Subcutaneous adipose tissue (tissue), 4 donors: ENCODE measurements around the gene PRDM16. TPM values are rescaled to one million over a fixed set of nuclear protein-coding genes. Genes with fewer than 3 reads are reported as not detected.

Experiments
- CTCF ChIP-seq: fragments of 450-650 bp; IDR thresholded peaks from one replicate; pipeline ENCODE4 v1.5.1; 2016; ENCODE audit warnings: low read depth, mild to moderate bottlenecking, control low read depth, antibody characterized with exemption, moderate library complexity
- total RNA-seq, 4 donors: library from RNA; depleted of rRNA; stranded (reverse); fragments of >200 nt; gene quantifications; one replicate each; pipeline ENCODE4 v1.1.0, GENCODE V29; 2016

Gene PRDM16
- total RNA-seq, 4 donors from 2014 or later, result 0.82 to 1.7 (median 1.1) TPM

- TF ChIP-seq CTCF, result no peak
Observed at GRCh38 chr1:3426956-3427535, 358.0 kb downstream of the PRDM16 start.

- no peak for TF ChIP-seq CTCF
Observed at GRCh38 chr1:3427711-3428704, 359.0 kb downstream of the PRDM16 start.

GRCh38 chr1:3428899-3429298 lies 359.9 kb downstream of the PRDM16 start:
- TF ChIP-seq CTCF, result no peak

GRCh38 chr1:3429320-3429719 lies 360.3 kb downstream of the PRDM16 start:
- TF ChIP-seq CTCF, result no peak

DNA sequence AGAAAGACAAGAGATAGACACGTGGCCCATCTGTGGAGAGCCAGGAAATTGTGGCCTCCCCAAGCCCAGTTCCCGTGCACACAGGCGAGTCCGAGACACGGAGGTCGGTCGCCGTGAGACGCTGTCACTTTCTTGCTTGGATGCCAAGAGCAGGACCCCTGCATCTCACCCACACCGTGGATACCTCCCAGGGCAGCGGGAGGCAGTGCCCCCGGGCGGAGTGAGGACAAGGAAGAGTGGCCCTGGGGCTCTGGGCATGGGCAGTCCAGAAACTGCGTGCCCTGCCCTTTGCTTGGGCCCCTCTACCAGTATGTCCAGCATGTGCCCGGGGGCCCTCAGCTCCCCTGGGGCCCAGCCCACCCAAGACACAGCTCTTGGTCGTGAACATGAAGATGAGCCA lies 360.8 kb downstream of the PRDM16 start:
- no peak for TF ChIP-seq CTCF

DNA sequence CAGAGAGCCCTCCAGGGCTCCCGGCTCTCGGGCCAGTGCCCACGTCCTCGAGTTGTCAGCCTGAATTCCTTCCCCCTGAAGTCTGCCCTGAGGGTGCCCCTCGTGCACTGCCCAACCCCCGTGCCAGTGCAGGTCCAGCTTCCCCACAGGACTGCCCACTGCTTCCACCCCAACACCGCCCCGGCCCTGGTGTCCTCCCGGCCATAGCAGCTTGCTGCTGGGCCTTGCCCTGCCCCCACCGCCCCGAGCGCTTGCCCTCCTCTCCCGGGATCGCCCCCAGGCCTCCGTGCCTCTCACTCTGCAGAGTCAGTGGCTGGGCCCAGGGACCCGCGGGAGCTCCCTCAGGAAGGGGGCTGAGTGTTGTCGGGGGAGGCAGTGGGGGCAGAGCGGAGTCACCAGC lies 361.4 kb downstream of the PRDM16 start:
- TF ChIP-seq CTCF, result no peak

DNA sequence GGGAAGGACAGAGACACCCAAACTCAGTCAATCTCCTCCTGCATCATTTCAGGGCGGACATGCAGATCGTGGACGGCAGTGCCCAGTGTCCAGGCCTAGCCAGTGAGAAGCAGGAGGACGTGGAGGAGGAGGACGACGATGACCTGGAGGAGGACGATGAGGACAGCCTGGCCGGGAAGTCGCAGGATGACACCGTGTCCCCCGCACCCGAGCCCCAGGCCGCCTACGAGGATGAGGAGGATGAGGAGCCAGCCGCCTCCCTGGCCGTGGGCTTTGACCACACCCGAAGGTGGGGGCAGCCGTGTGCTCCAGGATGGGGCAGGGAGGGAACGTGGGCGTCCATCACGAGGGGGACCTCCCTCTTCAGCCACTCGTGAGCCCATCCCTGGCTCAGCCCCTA lies 361.8 kb downstream of the PRDM16 start:
- no peak for TF ChIP-seq CTCF
